ENCODE data around the gene COX10. TPM values are rescaled to one million over a fixed set of nuclear protein-coding genes. Genes with fewer than 3 reads are reported as not detected.

Gene COX10
- total RNA-seq, 1 donor from 2014 or later, result 24.8 TPM

GRCh38 chr17:14103836-14104235 lies 34.5 kb downstream of the COX10 start:
- TF ChIP-seq CTCF (conservative IDR thresholded peaks at IDR 0.05; ENCODE audit: low read depth, low read length), result no peak
- no peak for DNase-seq (ENCODE audit: low read depth)
- H3K4me3 ChIP-seq (ENCODE audit: low read depth, low read length), result no peak overlapping the region

GRCh38 chr17:14104734-14105133 lies 35.4 kb downstream of the COX10 start:
- no peak overlapping the region for H3K4me3 ChIP-seq (ENCODE audit: low read depth, low read length)
- TF ChIP-seq CTCF (conservative IDR thresholded peaks at IDR 0.05; ENCODE audit: low read depth, low read length), result no peak
- no peak for DNase-seq (ENCODE audit: low read depth)

DNA sequence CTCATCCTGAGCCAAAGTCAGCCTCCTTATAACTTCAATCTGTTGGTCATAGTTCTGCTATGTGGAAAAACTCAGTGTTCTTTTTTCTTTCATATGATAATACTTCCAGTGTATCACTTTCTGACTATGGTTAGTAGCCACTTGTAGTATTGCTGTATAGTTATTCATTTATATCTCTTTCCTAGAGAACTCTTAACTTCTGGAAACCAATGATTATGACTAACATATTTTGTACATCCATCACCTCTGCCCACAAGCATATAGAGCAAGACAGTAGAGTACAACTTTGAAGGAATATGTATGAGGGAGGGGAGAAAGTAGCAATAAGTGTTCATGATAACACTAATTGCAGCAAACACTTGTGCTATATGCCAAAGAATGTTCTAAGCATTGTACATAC lies 38.6 kb downstream of the COX10 start:
- DNase-seq (ENCODE audit: low read depth), result no peak
- TF ChIP-seq CTCF (conservative IDR thresholded peaks at IDR 0.05; ENCODE audit: low read depth, low read length), result no peak
- H3K4me3 ChIP-seq (ENCODE audit: low read depth, low read length), result no peak overlapping the region

DNA sequence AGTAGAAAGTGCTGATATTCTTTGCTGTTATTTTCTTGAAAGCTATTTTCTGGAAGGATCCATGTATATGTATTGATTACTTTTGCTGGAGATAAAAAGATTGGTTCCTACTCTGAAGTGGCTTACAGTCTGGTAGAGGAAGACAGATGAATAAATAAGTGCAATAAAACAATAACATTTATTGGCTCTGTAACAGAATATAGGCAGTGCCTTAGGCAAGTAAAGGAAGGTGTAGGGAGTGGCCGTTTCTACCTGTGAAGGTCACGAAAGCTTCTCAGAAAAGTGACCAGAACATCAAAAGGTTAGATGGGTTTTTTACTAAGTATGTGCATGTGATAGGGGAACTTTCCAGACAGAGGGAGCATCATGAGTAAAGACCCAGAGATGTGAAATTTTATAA lies 43.1 kb downstream of the COX10 start:
- no peak overlapping the region for H3K4me3 ChIP-seq (ENCODE audit: low read depth, low read length)
- DNase-seq (ENCODE audit: low read depth), result no peak

DNA sequence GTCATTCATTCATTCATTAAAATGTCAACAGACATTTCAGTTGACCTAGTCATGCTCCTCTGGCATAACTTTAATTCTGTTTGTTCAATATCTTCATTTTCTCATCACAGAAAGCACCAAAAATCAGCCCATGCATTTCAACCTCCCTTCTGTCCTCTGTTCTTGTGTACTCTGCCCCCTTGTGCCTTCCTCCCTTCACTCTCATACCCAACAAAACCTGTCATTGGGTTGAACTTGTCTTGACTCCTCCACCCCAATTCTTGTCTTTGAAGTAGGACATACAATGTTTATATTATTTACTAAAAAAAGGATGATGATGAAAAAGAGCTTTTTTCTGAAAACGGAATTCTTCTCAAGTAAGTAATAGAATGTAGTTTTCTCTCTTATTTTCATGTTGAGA lies 43.8 kb downstream of the COX10 start:
- no peak overlapping the region for H3K4me3 ChIP-seq (ENCODE audit: low read depth, low read length)
- TF ChIP-seq CTCF (conservative IDR thresholded peaks at IDR 0.05; ENCODE audit: low read depth, low read length), result no peak
- no peak for DNase-seq (ENCODE audit: low read depth)

More for the DNA sequence above, 43.1 kb downstream of the COX10 start:
- no peak for TF ChIP-seq CTCF (conservative IDR thresholded peaks at IDR 0.05; ENCODE audit: low read depth, low read length)

DNA sequence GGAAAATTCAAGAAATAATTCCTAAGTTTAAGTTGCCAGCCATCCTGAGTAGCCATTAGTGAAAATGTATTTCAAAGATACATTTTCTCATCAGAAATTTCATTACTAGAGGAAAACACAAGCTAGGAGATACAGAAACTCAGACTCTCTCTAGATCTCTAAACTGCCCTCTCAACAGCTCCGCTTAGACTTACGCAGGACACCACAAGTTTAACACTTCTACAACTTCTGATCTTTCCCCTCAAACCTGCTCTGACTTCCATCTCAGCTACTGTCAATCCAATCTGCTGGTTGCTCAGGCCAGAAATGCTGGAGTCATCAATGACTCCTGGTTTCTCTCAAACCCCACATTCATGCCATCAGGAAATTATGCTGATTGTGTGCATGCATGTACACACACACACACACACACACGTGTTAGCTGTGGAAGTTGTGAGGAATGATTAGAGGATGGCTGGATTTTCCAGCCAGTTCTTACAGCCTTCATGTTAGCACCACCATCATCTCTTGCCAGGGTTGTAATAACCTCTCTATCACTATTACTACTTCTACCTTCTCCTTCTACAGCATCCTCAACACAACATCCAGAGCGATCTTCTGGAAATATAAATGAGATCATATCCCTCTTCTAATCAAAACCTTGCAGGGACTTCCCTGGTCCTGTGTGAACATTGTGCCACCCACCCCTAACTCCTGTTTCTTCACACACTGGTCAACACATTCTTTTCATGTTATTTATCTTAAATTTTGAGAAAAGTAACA lies 47.1 kb downstream of the COX10 start:
- no peak overlapping the region for H3K4me3 ChIP-seq (ENCODE audit: low read depth, low read length)
- TF ChIP-seq CTCF (conservative IDR thresholded peaks at IDR 0.05; ENCODE audit: low read depth, low read length), result no peak
- DNase-seq (ENCODE audit: low read depth), result no peak

- DNase-seq (ENCODE audit: low read depth), result no peak
- TF ChIP-seq CTCF (conservative IDR thresholded peaks at IDR 0.05; ENCODE audit: low read depth, low read length), result no peak
- no peak overlapping the region for H3K4me3 ChIP-seq (ENCODE audit: low read depth, low read length)
Measured at GRCh38 chr17:14118951-14119350, 49.6 kb downstream of the COX10 start.

All from epithelial cell of proximal tubule (primary cell).